HEK293 (cell line): ENCODE data around the gene OSBPL10.

Source experiments
- ZBTB20 ChIP-seq: fragments of 450-650 bp; formaldehyde crosslinking; IDR thresholded peaks from 2 replicates; pipeline ENCODE4 v1.5.1; 2016; ENCODE audit warnings: missing biosample characterization, missing genetic modification characterization
- ZBTB7A ChIP-seq: fragments of 450-650 bp; formaldehyde crosslinking; IDR thresholded peaks from 2 replicates; pipeline ENCODE4 v1.5.1; 2016; ENCODE audit warnings: low read depth, missing biosample characterization, missing genetic modification characterization
- ZEB2 ChIP-seq: fragments of 450-650 bp; formaldehyde crosslinking; IDR thresholded peaks from 2 replicates; pipeline ENCODE4 v1.5.1; 2016; ENCODE audit warnings: missing biosample characterization, missing genetic modification characterization
- TF ChIP-seq, protein P1 (sequence below): fragments of 450-650 bp; formaldehyde crosslinking; IDR thresholded peaks from 2 replicates; pipeline ENCODE4 v1.5.1; 2016; ENCODE audit warnings: missing biosample characterization, missing genetic modification characterization
- TF ChIP-seq, protein P2 (sequence below): fragments of 450-650 bp; formaldehyde crosslinking; IDR thresholded peaks from 2 replicates; pipeline ENCODE4 v1.5.1; 2016; ENCODE audit warnings: missing biosample characterization, missing genetic modification characterization

DNA sequence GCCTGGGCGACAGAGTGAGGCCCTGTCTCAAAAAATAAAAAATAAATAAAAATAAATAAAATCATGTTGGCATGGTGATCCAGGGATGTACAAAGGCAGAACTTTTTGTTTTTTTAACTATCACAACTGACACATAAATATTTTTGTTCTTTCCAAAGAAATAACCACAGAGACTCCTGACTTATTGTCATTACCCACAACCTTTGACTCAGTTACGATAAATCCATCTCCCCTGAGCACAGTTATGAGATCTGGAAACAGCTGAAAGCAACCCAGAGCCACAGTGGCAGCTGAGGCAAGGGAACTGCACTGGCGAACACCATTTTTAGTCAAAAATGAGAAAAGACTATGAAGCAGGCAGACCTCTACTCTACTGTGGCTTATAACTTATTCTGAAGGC, 24.0 kb downstream of the OSBPL10 start:
- TF ChIP-seq, protein P1, sequence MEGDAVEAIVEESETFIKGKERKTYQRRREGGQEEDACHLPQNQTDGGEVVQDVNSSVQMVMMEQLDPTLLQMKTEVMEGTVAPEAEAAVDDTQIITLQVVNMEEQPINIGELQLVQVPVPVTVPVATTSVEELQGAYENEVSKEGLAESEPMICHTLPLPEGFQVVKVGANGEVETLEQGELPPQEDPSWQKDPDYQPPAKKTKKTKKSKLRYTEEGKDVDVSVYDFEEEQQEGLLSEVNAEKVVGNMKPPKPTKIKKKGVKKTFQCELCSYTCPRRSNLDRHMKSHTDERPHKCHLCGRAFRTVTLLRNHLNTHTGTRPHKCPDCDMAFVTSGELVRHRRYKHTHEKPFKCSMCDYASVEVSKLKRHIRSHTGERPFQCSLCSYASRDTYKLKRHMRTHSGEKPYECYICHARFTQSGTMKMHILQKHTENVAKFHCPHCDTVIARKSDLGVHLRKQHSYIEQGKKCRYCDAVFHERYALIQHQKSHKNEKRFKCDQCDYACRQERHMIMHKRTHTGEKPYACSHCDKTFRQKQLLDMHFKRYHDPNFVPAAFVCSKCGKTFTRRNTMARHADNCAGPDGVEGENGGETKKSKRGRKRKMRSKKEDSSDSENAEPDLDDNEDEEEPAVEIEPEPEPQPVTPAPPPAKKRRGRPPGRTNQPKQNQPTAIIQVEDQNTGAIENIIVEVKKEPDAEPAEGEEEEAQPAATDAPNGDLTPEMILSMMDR (tag by site-specific recombination) = no peak
- TF ChIP-seq, protein P2, sequence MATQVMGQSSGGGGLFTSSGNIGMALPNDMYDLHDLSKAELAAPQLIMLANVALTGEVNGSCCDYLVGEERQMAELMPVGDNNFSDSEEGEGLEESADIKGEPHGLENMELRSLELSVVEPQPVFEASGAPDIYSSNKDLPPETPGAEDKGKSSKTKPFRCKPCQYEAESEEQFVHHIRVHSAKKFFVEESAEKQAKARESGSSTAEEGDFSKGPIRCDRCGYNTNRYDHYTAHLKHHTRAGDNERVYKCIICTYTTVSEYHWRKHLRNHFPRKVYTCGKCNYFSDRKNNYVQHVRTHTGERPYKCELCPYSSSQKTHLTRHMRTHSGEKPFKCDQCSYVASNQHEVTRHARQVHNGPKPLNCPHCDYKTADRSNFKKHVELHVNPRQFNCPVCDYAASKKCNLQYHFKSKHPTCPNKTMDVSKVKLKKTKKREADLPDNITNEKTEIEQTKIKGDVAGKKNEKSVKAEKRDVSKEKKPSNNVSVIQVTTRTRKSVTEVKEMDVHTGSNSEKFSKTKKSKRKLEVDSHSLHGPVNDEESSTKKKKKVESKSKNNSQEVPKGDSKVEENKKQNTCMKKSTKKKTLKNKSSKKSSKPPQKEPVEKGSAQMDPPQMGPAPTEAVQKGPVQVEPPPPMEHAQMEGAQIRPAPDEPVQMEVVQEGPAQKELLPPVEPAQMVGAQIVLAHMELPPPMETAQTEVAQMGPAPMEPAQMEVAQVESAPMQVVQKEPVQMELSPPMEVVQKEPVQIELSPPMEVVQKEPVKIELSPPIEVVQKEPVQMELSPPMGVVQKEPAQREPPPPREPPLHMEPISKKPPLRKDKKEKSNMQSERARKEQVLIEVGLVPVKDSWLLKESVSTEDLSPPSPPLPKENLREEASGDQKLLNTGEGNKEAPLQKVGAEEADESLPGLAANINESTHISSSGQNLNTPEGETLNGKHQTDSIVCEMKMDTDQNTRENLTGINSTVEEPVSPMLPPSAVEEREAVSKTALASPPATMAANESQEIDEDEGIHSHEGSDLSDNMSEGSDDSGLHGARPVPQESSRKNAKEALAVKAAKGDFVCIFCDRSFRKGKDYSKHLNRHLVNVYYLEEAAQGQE (tag by site-specific recombination) = no peak
- TF ChIP-seq ZBTB20 (tag by site-specific recombination) (no peak), ZEB2 (tag by site-specific recombination) (no peak), ZBTB7A (tag by site-specific recombination) (no peak)
